GM13976 (cell line): ENCODE measurements around the gene DAB2.

Source experiments
- DNase-seq: peaks from one replicate; pipeline ENCODE4 v3.0.0; 2012; ENCODE audit warnings: low spot score
- CTCF ChIP-seq: IDR thresholded peaks from 2 replicates; pipeline ENCODE4 v1.5.1; 2012; ENCODE audit warnings: borderline replicate concordance, mild to moderate bottlenecking; ENCODE audit not compliant: insufficient read depth; ENCODE audit errors: extremely low read depth, missing control alignments, control extremely low read depth
- in situ Hi-C: fragments of 300-500 bp; cut with MboI; formaldehyde crosslinking; loops from one replicate; pipeline ENCODE4 v1.12.0; 2022; ENCODE audit warnings: low sequenced_read_pairs, mixed read lengths, inconsistent platforms; ENCODE audit not compliant: unreplicated experiment

DAB2 gene

GRCh38 chr5:39450487-39450886, 25.7 kb upstream of the DAB2 start:
- TF ChIP-seq CTCF, result no peak
- in situ Hi-C loops, result no loop called here
- DNase-seq, result no peak

- no peak for TF ChIP-seq CTCF
- no peak for DNase-seq
- in situ Hi-C loops, result no loop called here
Measured at GRCh38 chr5:39449591-39449990, 24.8 kb upstream of the DAB2 start.

- DNase-seq, result no peak
- TF ChIP-seq CTCF, result no peak
- in situ Hi-C loops, result no loop called here
Measured at GRCh38 chr5:39448506-39449128, 23.8 kb upstream of the DAB2 start.

GRCh38 chr5:39447968-39448367, 23.2 kb upstream of the DAB2 start:
- DNase-seq, result no peak
- in situ Hi-C loops, result no loop called here

GRCh38 chr5:39447059-39447458, 22.3 kb upstream of the DAB2 start:
- in situ Hi-C loops, result no loop called here
- TF ChIP-seq CTCF, result no peak
- DNase-seq, result no peak

More at GRCh38 chr5:39447968-39448367, 23.2 kb upstream of the DAB2 start:
- TF ChIP-seq CTCF, result no peak

GRCh38 chr5:39446231-39446630, 21.5 kb upstream of the DAB2 start:
- in situ Hi-C loops, result no loop called here
- DNase-seq, result no peak
- TF ChIP-seq CTCF, result no peak
